NCI-H2081 (cell line): ENCODE results near the gene RRAGC.
"Not testable (repeated sequence)": the region's sequence is repeated elsewhere in the genome, so short reads cannot be mapped to it uniquely, and the experiment has no call there.

Experiments
- DNase-seq, 2 experiments: peaks; one replicate each; lab custom pipeline; 2025; lab: John Stamatoyannopoulos, UW

RRAGC gene

GRCh38 chr1:38858833-38859560 is 575 bp downstream of the RRAGC start:
- peak; percentile 25 to 51 for DNase-seq

- no peak for DNase-seq
Measured at GRCh38 chr1:38852780-38853179, 6.8 kb downstream of the RRAGC start.

- DNase-seq = no peak
Measured at GRCh38 chr1:38848071-38848470, 11.5 kb downstream of the RRAGC start.

- no peak for DNase-seq
Measured at GRCh38 chr1:38846210-38846609, 13.4 kb downstream of the RRAGC start.

- not testable (repeated sequence) for DNase-seq
Measured at GRCh38 chr1:38845088-38845487, 14.5 kb downstream of the RRAGC start.

GRCh38 chr1:38840281-38840680 is 19.3 kb downstream of the RRAGC start:
- no peak for DNase-seq

- DNase-seq = no peak
Measured at GRCh38 chr1:38839363-38839762, 20.2 kb downstream of the RRAGC start.

- DNase-seq = not testable (repeated sequence)
Measured at GRCh38 chr1:38836316-38836715, 23.3 kb downstream of the RRAGC start.

GRCh38 chr1:38834937-38835827 is 24.4 kb downstream of the RRAGC start:
- peak; percentile 87 for DNase-seq

GRCh38 chr1:38834221-38834782 is 25.3 kb downstream of the RRAGC start:
- no peak for DNase-seq

GRCh38 chr1:38833146-38833545 is 26.4 kb downstream of the RRAGC start:
- DNase-seq = no peak

- DNase-seq = no peak
Measured at GRCh38 chr1:38832370-38832734, 27.2 kb downstream of the RRAGC start.

GRCh38 chr1:38831731-38832369 is 27.7 kb downstream of the RRAGC start:
- DNase-seq = no peak

- no peak for DNase-seq
Measured at GRCh38 chr1:38829368-38829767, 30.2 kb downstream of the RRAGC start.

- DNase-seq = no peak
Measured at GRCh38 chr1:38827318-38827717, 32.3 kb downstream of the RRAGC start.

GRCh38 chr1:38826886-38827285 is 32.7 kb downstream of the RRAGC start:
- no peak for DNase-seq

GRCh38 chr1:38826262-38826661 is 33.3 kb downstream of the RRAGC start:
- peak in 1 of 2 experiments; percentile 30 for DNase-seq

- DNase-seq = no peak
Measured at GRCh38 chr1:38820860-38821259, 38.7 kb downstream of the RRAGC start.

GRCh38 chr1:38819516-38819915 is 40.1 kb downstream of the RRAGC start:
- DNase-seq = no peak

GRCh38 chr1:38819040-38819439 is 40.5 kb downstream of the RRAGC start:
- no peak for DNase-seq

GRCh38 chr1:38818175-38818976 is 41.2 kb downstream of the RRAGC start:
- DNase-seq = peak in 1 of 2 experiments; percentile 8
